Activated CD8-positive, alpha-beta T cell treated with anti-CD3 and anti-CD28 coated beads, Interleukin-2, amount 10 ng/mL, durations not matched to agents 7 days and 5 days (primary cell): ENCODE data around the gene ADGRF4. TPM values are rescaled to one million over a fixed set of nuclear protein-coding genes. Genes with fewer than 3 reads are reported as not detected.

Experiments used
- ATAC-seq: fragments of 150-1000 bp; cut with Tn5 transposase; one replicate; pipeline ENCODE4 v1.10.0; 2021; ENCODE audit warnings: moderate library complexity
- CTCF ChIA-PET: fragments of 350-600 bp; sonication (Branson Sonifier 250); formaldehyde crosslinking; loops from one replicate; lab custom pipeline; 2021; ENCODE audit warnings: antibody characterized with exemption; lab: Charles Lee
- POLR2A ChIA-PET: fragments of 350-600 bp; sonication (Branson Sonifier 250); formaldehyde crosslinking; loops from one replicate; lab custom pipeline; 2021; ENCODE audit warnings: antibody characterized with exemption; lab: Charles Lee
- DNase-seq: peaks from one replicate; pipeline ENCODE4 v3.0.0-alpha.2; 2020
- H3K27ac Mint-ChIP-seq: one replicate; pipeline ENCODE4 v1.8.0; 2021; ENCODE audit warnings: mild to moderate bottlenecking, mixed read lengths
- H3K27me3 Mint-ChIP-seq: one replicate; pipeline ENCODE4 v1.8.0; 2021; ENCODE audit warnings: low read depth, mixed read lengths
- H3K36me3 Mint-ChIP-seq: one replicate; pipeline ENCODE4 v1.8.0; 2021; ENCODE audit warnings: low read depth, mixed read lengths
- H3K4me1 Mint-ChIP-seq: one replicate; pipeline ENCODE4 v1.8.0; 2021; ENCODE audit warnings: low read depth, mixed read lengths
- H3K4me3 Mint-ChIP-seq: one replicate; pipeline ENCODE4 v1.8.0; 2021; ENCODE audit warnings: mild to moderate bottlenecking, mixed read lengths
- H3K9me3 Mint-ChIP-seq: one replicate; pipeline ENCODE4 v1.8.0; 2022; ENCODE audit warnings: mixed read lengths; ENCODE audit not compliant: insufficient read depth
- total RNA-seq, 2 experiments: library from RNA; stranded (reverse); gene quantifications; one replicate each; pipeline ENCODE4 v1.2.3, GENCODE V29; 2021

The ADGRF4 gene
- total RNA-seq, 2 experiments from 2014 or later = not detected

- no peak for DNase-seq
- H3K36me3 Mint-ChIP-seq = no peaks in the 10 kb centered on the region
- ChIA-PET POLR2A (no interaction called here), CTCF (no interaction called here)
- H3K27me3 Mint-ChIP-seq = peaks cover 8% of the 10 kb centered on the region
- ATAC-seq = no peak
- peaks cover 1% of the 10 kb centered on the region for H3K4me1 Mint-ChIP-seq
- H3K4me3 Mint-ChIP-seq = no peak overlapping the region
- no peak overlapping the region for H3K27ac Mint-ChIP-seq
- no peaks in the 10 kb centered on the region for H3K9me3 Mint-ChIP-seq
Measured at GRCh38 chr6:47686411-47686810, 12.0 kb upstream of the ADGRF4 start.

- Mint-ChIP-seq H3K9me3 (no peaks in the 10 kb centered on the region), H3K4me3 (no peak overlapping the region), H3K27me3 (peaks cover 10% of the 10 kb centered on the region), H3K4me1 (no peaks in the 10 kb centered on the region), H3K36me3 (no peaks in the 10 kb centered on the region), H3K27ac (no peak overlapping the region)
- no peak for DNase-seq
- no peak for ATAC-seq
- POLR2A ChIA-PET = no interaction called here
- CTCF ChIA-PET = no interaction called here
Measured at GRCh38 chr6:47687432-47687831, 10.9 kb upstream of the ADGRF4 start.

- Mint-ChIP-seq H3K27me3 (peaks cover 10% of the 10 kb centered on the region), H3K27ac (no peak overlapping the region), H3K4me1 (no peaks in the 10 kb centered on the region), H3K9me3 (no peaks in the 10 kb centered on the region), H3K36me3 (no peaks in the 10 kb centered on the region), H3K4me3 (no peak overlapping the region)
- ChIA-PET POLR2A (no interaction called here), CTCF (interaction anchor here (0.7 kb wide), 1 partner anchor 89 kb away, joined by 3 read pairs; no protein-coding TSS in a partner anchor)
- no peak for ATAC-seq
- no peak for DNase-seq
Measured at GRCh38 chr6:47690214-47690613, 8.2 kb upstream of the ADGRF4 start.

- H3K4me1 Mint-ChIP-seq = no peaks in the 10 kb centered on the region
- no peak overlapping the region for H3K4me3 Mint-ChIP-seq
- DNase-seq = no peak
- no peaks in the 10 kb centered on the region for H3K36me3 Mint-ChIP-seq
- ATAC-seq = no peak
- peaks cover 11% of the 10 kb centered on the region for H3K27me3 Mint-ChIP-seq
- POLR2A ChIA-PET = no interaction called here
- H3K27ac Mint-ChIP-seq = no peak overlapping the region
- CTCF ChIA-PET = interaction anchor here (0.7 kb wide), 1 partner anchor 88 kb away, joined by 3 read pairs; no protein-coding TSS in a partner anchor
- no peaks in the 10 kb centered on the region for H3K9me3 Mint-ChIP-seq
Measured at GRCh38 chr6:47690791-47691190, 7.6 kb upstream of the ADGRF4 start.

GRCh38 chr6:47697925-47698324 is 455 bp upstream of the ADGRF4 start:
- peaks cover 11% of the 10 kb centered on the region for H3K4me1 Mint-ChIP-seq
- CTCF ChIA-PET = no interaction called here
- peaks cover 11% of the 10 kb centered on the region for H3K27me3 Mint-ChIP-seq
- H3K9me3 Mint-ChIP-seq = no peaks in the 10 kb centered on the region
- H3K27ac Mint-ChIP-seq = no peak overlapping the region
- H3K4me3 Mint-ChIP-seq = no peak overlapping the region
- POLR2A ChIA-PET = no interaction called here
- no peaks in the 10 kb centered on the region for H3K36me3 Mint-ChIP-seq
- DNase-seq (no peak), ATAC-seq (no peak)

GRCh38 chr6:47700053-47700452 is 1.7 kb downstream of the ADGRF4 start:
- H3K27me3 Mint-ChIP-seq = peaks cover 9% of the 10 kb centered on the region
- H3K36me3 Mint-ChIP-seq = no peaks in the 10 kb centered on the region
- ATAC-seq (no peak), DNase-seq (no peak)
- H3K4me1 Mint-ChIP-seq = peaks cover 11% of the 10 kb centered on the region
- H3K4me3 Mint-ChIP-seq = no peak overlapping the region
- no peaks in the 10 kb centered on the region for H3K9me3 Mint-ChIP-seq
- H3K27ac Mint-ChIP-seq = no peak overlapping the region
- POLR2A ChIA-PET = no interaction called here
- CTCF ChIA-PET = no interaction called here

- Mint-ChIP-seq H3K9me3 (no peaks in the 10 kb centered on the region), H3K36me3 (no peaks in the 10 kb centered on the region), H3K4me3 (no peak overlapping the region), H3K4me1 (peaks cover 11% of the 10 kb centered on the region), H3K27me3 (peaks cover 6% of the 10 kb centered on the region), H3K27ac (no peak overlapping the region)
- no peak for ATAC-seq
- ChIA-PET CTCF (no interaction called here), POLR2A (no interaction called here)
- no peak for DNase-seq
Measured at GRCh38 chr6:47700596-47700995, 2.2 kb downstream of the ADGRF4 start.

- POLR2A ChIA-PET = no interaction called here
- H3K27ac Mint-ChIP-seq = no peak overlapping the region
- DNase-seq (no peak), ATAC-seq (no peak)
- peaks cover 11% of the 10 kb centered on the region for H3K4me1 Mint-ChIP-seq
- peaks cover 8% of the 10 kb centered on the region for H3K27me3 Mint-ChIP-seq
- H3K36me3 Mint-ChIP-seq = no peaks in the 10 kb centered on the region
- CTCF ChIA-PET = no interaction called here
- no peaks in the 10 kb centered on the region for H3K9me3 Mint-ChIP-seq
- H3K4me3 Mint-ChIP-seq = no peak overlapping the region
Measured at GRCh38 chr6:47701363-47701762, 3.0 kb downstream of the ADGRF4 start.

- Mint-ChIP-seq H3K9me3 (no peaks in the 10 kb centered on the region), H3K36me3 (no peaks in the 10 kb centered on the region), H3K4me1 (no peaks in the 10 kb centered on the region), H3K4me3 (no peak overlapping the region), H3K27me3 (peaks cover 25% of the 10 kb centered on the region), H3K27ac (no peak overlapping the region)
- no peak for ATAC-seq
- DNase-seq = no peak
- ChIA-PET POLR2A (no interaction called here), CTCF (no interaction called here)
Measured at GRCh38 chr6:47709160-47709559, 10.8 kb downstream of the ADGRF4 start.

- H3K36me3 Mint-ChIP-seq = no peaks in the 10 kb centered on the region
- ATAC-seq (no peak), DNase-seq (no peak)
- H3K27ac Mint-ChIP-seq = no peak overlapping the region
- POLR2A ChIA-PET = no interaction called here
- CTCF ChIA-PET = no interaction called here
- H3K9me3 Mint-ChIP-seq = no peaks in the 10 kb centered on the region
- H3K27me3 Mint-ChIP-seq = peaks cover 25% of the 10 kb centered on the region
- H3K4me3 Mint-ChIP-seq = no peak overlapping the region
- peaks cover 3% of the 10 kb centered on the region for H3K4me1 Mint-ChIP-seq
Measured at GRCh38 chr6:47710295-47710694, 11.9 kb downstream of the ADGRF4 start.

- no peaks in the 10 kb centered on the region for H3K9me3 Mint-ChIP-seq
- no peak overlapping the region for H3K27ac Mint-ChIP-seq
- no peak for ATAC-seq
- ChIA-PET CTCF (no interaction called here), POLR2A (no interaction called here)
- no peaks in the 10 kb centered on the region for H3K36me3 Mint-ChIP-seq
- no peak overlapping the region for H3K4me3 Mint-ChIP-seq
- peaks cover 3% of the 10 kb centered on the region for H3K4me1 Mint-ChIP-seq
- no peak for DNase-seq
- peaks cover 14% of the 10 kb centered on the region for H3K27me3 Mint-ChIP-seq
Measured at GRCh38 chr6:47713200-47713599, 14.8 kb downstream of the ADGRF4 start.

GRCh38 chr6:47714802-47715201 is 16.4 kb downstream of the ADGRF4 start:
- ATAC-seq (no peak), DNase-seq (no peak)
- peaks cover 3% of the 10 kb centered on the region for H3K4me1 Mint-ChIP-seq
- H3K27me3 Mint-ChIP-seq = peaks cover 7% of the 10 kb centered on the region
- no peak overlapping the region for H3K27ac Mint-ChIP-seq
- CTCF ChIA-PET = no interaction called here
- H3K4me3 Mint-ChIP-seq = no peak overlapping the region
- no peaks in the 10 kb centered on the region for H3K9me3 Mint-ChIP-seq
- no peaks in the 10 kb centered on the region for H3K36me3 Mint-ChIP-seq
- POLR2A ChIA-PET = no interaction called here

- Mint-ChIP-seq H3K9me3 (no peaks in the 10 kb centered on the region), H3K36me3 (no peaks in the 10 kb centered on the region), H3K27ac (no peak overlapping the region), H3K4me1 (peaks cover 3% of the 10 kb centered on the region), H3K27me3 (peaks cover 4% of the 10 kb centered on the region), H3K4me3 (no peak overlapping the region)
- ChIA-PET POLR2A (no interaction called here), CTCF (interaction anchor here (0.7 kb wide), 1 partner anchor 48 kb away, joined by 3 read pairs; no protein-coding TSS in a partner anchor)
- no peak for DNase-seq
- no peak for ATAC-seq
Measured at GRCh38 chr6:47715782-47716181, 17.4 kb downstream of the ADGRF4 start.
